GM18907 (cell line): ENCODE data around the gene PRDX3.

ENCODE experiments used
- ATAC-seq: cut with Tn5 transposase; IDR thresholded peaks from one replicate; pipeline ENCODE4 v1.9.1; 2021; ENCODE audit warnings: mild to moderate bottlenecking, moderate library complexity; ENCODE audit not compliant: unreplicated experiment

PRDX3 gene

GRCh38 chr10:119131512-119132240, 46.9 kb downstream of the PRDX3 start:
- peak; percentile 76 for ATAC-seq

GRCh38 chr10:119129721-119130120, 48.9 kb downstream of the PRDX3 start:
- ATAC-seq: no peak

- ATAC-seq: no peak
These were observed 52.7 kb downstream of the PRDX3 start for GRCh38 chr10:119125942-119126341.

- ATAC-seq: no peak
These were observed 57.7 kb downstream of the PRDX3 start for GRCh38 chr10:119120875-119121274.

- peak; percentile 89 for ATAC-seq
These were observed 58.2 kb downstream of the PRDX3 start for GRCh38 chr10:119120413-119120867.

GRCh38 chr10:119119400-119119799, 59.2 kb downstream of the PRDX3 start:
- no peak for ATAC-seq

- ATAC-seq: no peak
These were observed 60.4 kb downstream of the PRDX3 start for GRCh38 chr10:119118231-119118630.
